Measurements from ENCODE around the gene SLC19A1. TPM values are rescaled to one million over a fixed set of nuclear protein-coding genes. Genes with fewer than 3 reads are reported as not detected.

The SLC19A1 gene
- total RNA-seq, 1 donor from 2014 or later, result 21.7 TPM

DNA sequence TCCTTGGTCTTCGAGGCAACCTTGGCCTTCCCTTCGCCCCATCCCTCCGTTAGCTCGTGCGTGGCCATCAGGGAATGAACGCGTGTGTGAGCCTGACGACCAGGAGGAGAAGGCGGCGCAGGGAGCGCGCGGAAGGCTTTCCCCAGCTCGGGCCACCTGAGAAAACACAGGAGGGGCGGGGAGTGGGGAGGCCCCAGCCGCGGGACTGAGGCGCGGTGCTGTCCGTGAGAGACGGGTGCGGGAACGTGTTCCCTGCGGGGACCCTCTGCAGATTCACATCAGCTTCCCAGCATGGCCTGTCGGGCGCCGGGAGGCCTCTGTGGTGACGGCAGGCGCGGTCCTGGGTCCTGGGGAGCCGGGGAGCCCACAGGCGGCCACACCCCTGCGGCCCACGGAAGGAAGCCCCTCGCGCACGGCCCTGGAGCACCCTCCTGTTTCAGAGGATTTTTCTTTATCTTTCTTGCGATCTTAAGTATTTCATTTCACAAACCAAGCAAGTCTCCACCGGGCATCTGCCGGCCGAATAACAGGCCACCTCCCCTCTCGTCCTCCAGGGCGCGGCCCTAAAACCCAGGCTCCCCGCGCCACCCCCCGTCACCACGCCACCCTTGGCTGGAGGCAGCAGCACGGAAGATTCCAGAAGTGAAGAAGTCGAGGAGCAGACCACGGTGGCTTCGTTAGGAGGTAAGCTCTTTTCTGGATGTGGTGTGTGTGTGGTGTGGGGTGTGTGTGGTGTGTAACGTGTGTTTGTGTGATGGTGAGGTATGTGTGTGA, 66.3 kb downstream of the SLC19A1 start:
- DNase-seq (ENCODE audit: low read depth), result no peak
- H3K27me3 ChIP-seq (ENCODE audit: control insufficient read depth, insufficient read depth, low read length), result no peaks in the 10 kb centered on the region
- no peak overlapping the region for H3K4me3 ChIP-seq (ENCODE audit: low read depth, low read length)
- H3K36me3 ChIP-seq (ENCODE audit: control insufficient read depth, insufficient read depth, low read length), result peaks cover 4% of the 10 kb centered on the region
- TF ChIP-seq CTCF (IDR thresholded peaks at IDR 0.05; ENCODE audit: insufficient read depth, low read length, poor library complexity, severe bottlenecking), result no peak

DNA sequence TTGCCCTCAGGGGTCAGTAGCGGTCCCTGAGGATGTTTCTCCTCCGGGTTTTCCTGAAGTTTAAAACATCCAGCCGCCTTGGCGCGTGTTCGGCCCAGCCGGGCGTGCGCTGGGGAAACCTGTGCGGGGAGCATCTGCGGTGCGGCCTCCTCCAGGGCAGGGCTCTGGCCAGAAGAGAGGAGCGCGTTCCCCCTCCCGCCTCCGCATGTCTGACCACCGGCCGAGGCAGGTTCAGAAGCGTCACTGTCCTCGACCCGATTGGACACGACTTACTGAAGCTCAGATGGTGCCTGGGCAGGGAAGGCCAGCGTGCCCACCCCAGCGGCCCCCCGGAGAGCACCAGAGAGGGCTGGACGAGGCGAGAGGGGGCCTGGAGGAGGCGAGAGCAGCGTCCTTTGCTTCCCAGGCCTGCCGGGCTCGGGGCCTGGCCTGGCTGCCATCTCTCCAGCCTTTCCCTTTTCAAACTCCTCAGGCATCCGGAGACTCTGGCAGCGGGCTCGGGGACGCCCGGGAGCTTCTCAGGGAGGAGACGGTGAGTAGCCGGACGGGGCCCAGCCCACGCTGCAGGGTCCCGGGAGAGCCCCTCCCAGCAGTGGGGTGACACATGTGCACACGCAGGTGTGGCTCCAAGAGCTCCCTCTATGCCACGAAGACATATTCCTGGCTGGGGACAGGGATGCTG, 67.1 kb downstream of the SLC19A1 start:
- Histone ChIP-seq H3K4me3 (ENCODE audit: low read depth, low read length) (no peak overlapping the region), H3K27me3 (ENCODE audit: control insufficient read depth, insufficient read depth, low read length) (no peaks in the 10 kb centered on the region), H3K36me3 (ENCODE audit: control insufficient read depth, insufficient read depth, low read length) (peaks cover 4% of the 10 kb centered on the region)
- no peak for DNase-seq (ENCODE audit: low read depth)
- no peak for TF ChIP-seq CTCF (IDR thresholded peaks at IDR 0.05; ENCODE audit: insufficient read depth, low read length, poor library complexity, severe bottlenecking)

DNA sequence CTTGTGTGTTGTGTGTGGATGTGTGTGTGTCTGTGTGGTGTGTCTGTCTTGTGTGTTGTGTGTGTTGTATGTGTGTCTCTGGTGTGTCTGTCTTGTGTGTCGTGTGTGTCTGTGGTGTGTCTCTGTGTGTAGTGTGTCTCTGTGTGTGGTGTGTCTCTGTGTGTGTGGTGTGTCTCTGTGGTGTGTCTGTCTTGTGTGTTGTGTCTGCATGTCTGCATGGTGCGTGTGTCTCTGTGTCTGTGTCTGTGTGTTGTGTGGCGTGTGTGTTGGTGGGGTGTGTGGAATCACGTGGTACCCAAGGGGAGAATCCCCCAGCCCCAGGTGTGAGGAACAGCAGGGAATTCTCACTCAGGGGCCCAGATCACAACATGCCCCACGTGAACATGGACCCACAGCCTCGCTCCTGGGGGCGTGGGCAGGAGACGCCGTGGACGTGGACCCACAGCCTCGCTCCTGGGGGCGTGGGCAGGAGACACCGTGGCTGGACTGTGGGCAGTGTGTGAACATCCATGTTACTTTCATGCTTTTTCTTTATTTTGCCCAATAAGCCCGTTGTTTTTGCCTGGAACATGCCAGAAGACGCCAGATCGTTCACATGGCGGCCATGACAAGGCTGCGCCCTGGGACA, 67.8 kb downstream of the SLC19A1 start:
- Histone ChIP-seq H3K4me3 (ENCODE audit: low read depth, low read length) (no peak overlapping the region), H3K36me3 (ENCODE audit: control insufficient read depth, insufficient read depth, low read length) (peaks cover 4% of the 10 kb centered on the region), H3K27me3 (ENCODE audit: control insufficient read depth, insufficient read depth, low read length) (no peaks in the 10 kb centered on the region)
- no peak for DNase-seq (ENCODE audit: low read depth)
- no peak for TF ChIP-seq CTCF (IDR thresholded peaks at IDR 0.05; ENCODE audit: insufficient read depth, low read length, poor library complexity, severe bottlenecking)

- no peak for TF ChIP-seq CTCF (IDR thresholded peaks at IDR 0.05; ENCODE audit: insufficient read depth, low read length, poor library complexity, severe bottlenecking)
- no peaks in the 10 kb centered on the region for H3K27me3 ChIP-seq (ENCODE audit: control insufficient read depth, insufficient read depth, low read length)
- H3K36me3 ChIP-seq (ENCODE audit: control insufficient read depth, insufficient read depth, low read length), result peaks cover 4% of the 10 kb centered on the region
- no peak for DNase-seq (ENCODE audit: low read depth)
- no peak overlapping the region for H3K4me3 ChIP-seq (ENCODE audit: low read depth, low read length)
Measured at GRCh38 chr21:45473496-45474322, 68.5 kb downstream of the SLC19A1 start.

DNA sequence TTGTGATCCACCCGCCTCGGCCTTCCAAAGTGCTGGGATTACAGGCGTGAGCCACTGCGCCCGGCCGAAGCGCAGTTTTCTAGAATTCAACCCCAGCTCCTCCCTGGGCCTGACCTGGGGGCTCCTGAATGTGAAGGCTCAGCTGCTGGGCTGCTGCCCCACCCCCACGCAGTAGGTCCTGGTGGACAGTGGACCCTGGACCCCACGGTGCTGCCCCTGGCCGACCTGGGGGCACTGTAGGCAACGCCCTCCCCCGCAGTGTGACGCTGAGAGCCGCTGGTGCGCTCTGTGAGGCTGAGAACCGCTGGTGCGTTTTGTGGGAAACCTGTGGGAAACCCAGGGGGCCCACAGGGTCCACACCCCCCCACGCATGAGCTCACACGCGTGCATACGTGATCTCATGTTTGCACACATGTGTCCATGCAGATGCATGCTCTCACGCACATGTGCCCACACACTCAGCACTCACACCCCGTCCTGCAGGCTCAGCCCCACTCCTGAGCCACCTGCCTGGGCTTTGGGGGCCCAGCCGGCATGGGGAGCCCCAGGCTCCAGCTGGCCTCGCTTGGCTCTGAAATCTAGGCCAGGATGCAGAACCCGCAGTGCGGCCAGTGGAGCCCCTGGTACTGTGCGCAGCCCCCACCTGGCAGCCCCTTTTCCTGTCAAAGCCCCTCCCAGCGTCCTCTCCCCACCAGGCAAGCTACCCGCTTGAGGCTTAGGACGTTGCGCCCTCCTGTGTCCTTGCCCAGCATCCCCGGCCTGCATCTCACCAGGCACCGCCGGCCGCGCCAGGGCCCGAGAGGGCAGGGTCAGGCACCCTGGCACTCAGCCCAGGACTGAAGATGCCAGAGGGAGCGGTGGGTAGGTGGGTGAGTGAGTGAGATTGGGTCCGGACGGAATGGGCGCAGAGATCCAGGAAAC, 69.5 kb downstream of the SLC19A1 start:
- Histone ChIP-seq H3K27me3 (ENCODE audit: control insufficient read depth, insufficient read depth, low read length) (no peaks in the 10 kb centered on the region), H3K36me3 (ENCODE audit: control insufficient read depth, insufficient read depth, low read length) (peaks cover 7% of the 10 kb centered on the region), H3K4me3 (ENCODE audit: low read depth, low read length) (no peak overlapping the region)
- TF ChIP-seq CTCF (IDR thresholded peaks at IDR 0.05; ENCODE audit: insufficient read depth, low read length, poor library complexity, severe bottlenecking), result no peak
- DNase-seq (ENCODE audit: low read depth), result no peak

All from kidney epithelial cell (primary cell).